Neural cell (in vitro differentiated cells): Measurements from ENCODE around the gene TSPEAR. TPM values are rescaled to one million over a fixed set of nuclear protein-coding genes. Genes with fewer than 3 reads are reported as not detected.

Experiments
- H2AFZ ChIP-seq: fragments of 200-600, 300-800 bp; sonication (generic), shearing (Covaris generic); 2 replicates; pipeline ENCODE4 v1.6.0; 2014; ENCODE audit warnings: low read depth, mild to moderate bottlenecking, antibody characterized with exemption, low read length, moderate library complexity
- H3F3A ChIP-seq: fragments of 200-600 bp; shearing (Covaris generic); 2 replicates; pipeline ENCODE4 v1.6.1; 2016; ENCODE audit warnings: mild to moderate bottlenecking, moderate library complexity, mixed read lengths, antibody characterized with exemption, low read length; ENCODE audit not compliant: insufficient read depth, poor library complexity, severe bottlenecking
- H3K27ac ChIP-seq: fragments of 200-600, 300-800 bp; sonication (generic), shearing (Covaris generic); 2 replicates; pipeline ENCODE4 v1.5.1; 2014; ENCODE audit warnings: mild to moderate bottlenecking, low read length, moderate library complexity
- H3K27me3 ChIP-seq: fragments of 300-800, 200-600 bp; sonication (generic), shearing (Covaris generic); 2 replicates; pipeline ENCODE4 v1.6.0; 2014; ENCODE audit warnings: mild to moderate bottlenecking, low read depth, low read length, moderate library complexity; ENCODE audit not compliant: insufficient read depth
- H3K36me3 ChIP-seq: fragments of 300-800, 200-600 bp; sonication (generic), shearing (Covaris generic); 2 replicates; pipeline ENCODE4 v1.5.1; 2014; ENCODE audit warnings: mild to moderate bottlenecking, antibody characterized with exemption, low read length, moderate library complexity; ENCODE audit not compliant: insufficient read depth
- H3K4me2 ChIP-seq: fragments of 300-800, 200-600 bp; sonication (generic), shearing (Covaris generic); 2 replicates; pipeline ENCODE4 v1.6.0; 2014; ENCODE audit warnings: mild to moderate bottlenecking, low read length
- H3K4me3 ChIP-seq: fragments of 300-800, 200-600 bp; sonication (generic), shearing (Covaris generic); 2 replicates; pipeline ENCODE4 v1.5.1; 2014; ENCODE audit warnings: mild to moderate bottlenecking, low read length, moderate library complexity
- H3K79me2 ChIP-seq: fragments of 200-600 bp; shearing (Covaris generic); replicated peaks from 2 replicates; pipeline ENCODE4 v1.6.0; 2014; ENCODE audit warnings: mild to moderate bottlenecking, low read length, moderate library complexity; ENCODE audit not compliant: insufficient read depth
- H3K9ac ChIP-seq: fragments of 300-800, 200-600 bp; sonication (generic), shearing (Covaris generic); 2 replicates; pipeline ENCODE4 v1.6.1; 2016; ENCODE audit warnings: mild to moderate bottlenecking, low read length, mixed read lengths
- H3K9me2 ChIP-seq: fragments of 200-600 bp; shearing (Covaris generic); 2 replicates; pipeline ENCODE4 v1.6.1; 2016; ENCODE audit warnings: mild to moderate bottlenecking, low read length, mixed read lengths; ENCODE audit not compliant: insufficient read depth
- H3K9me3 ChIP-seq: fragments of 200-600, 300-800 bp; sonication (generic), shearing (Covaris generic); 2 replicates; pipeline ENCODE4 v1.6.1; 2016; ENCODE audit warnings: mild to moderate bottlenecking, mixed run types, low read length, moderate library complexity, mixed read lengths
- H4K20me1 ChIP-seq: fragments of 200-600 bp; shearing (Covaris generic); 2 replicates; pipeline ENCODE4 v1.6.1; 2016; ENCODE audit warnings: mild to moderate bottlenecking, mixed run types; ENCODE audit not compliant: insufficient read depth
- EP300 ChIP-seq: fragments of 450-650 bp; conservative IDR thresholded peaks from 2 replicates; pipeline ENCODE4 v1.6.1; 2014; ENCODE audit warnings: antibody characterized with exemption, mild to moderate bottlenecking, moderate library complexity; ENCODE audit not compliant: poor library complexity, severe bottlenecking
- EZH2 ChIP-seq: fragments of 200-600, 300-800 bp; shearing (Covaris generic), sonication (generic); IDR thresholded peaks from 2 replicates; pipeline ENCODE4 v1.6.1; 2014; ENCODE audit warnings: antibody characterized with exemption, low read length, borderline replicate concordance, mild to moderate bottlenecking; ENCODE audit not compliant: insufficient read depth, poor library complexity, severe bottlenecking
- MXI1 ChIP-seq: fragments of 450-650 bp; conservative IDR thresholded peaks from 2 replicates; pipeline ENCODE4 v1.6.1; 2014; ENCODE audit warnings: antibody characterized with exemption, mild to moderate bottlenecking; ENCODE audit not compliant: poor library complexity, severe bottlenecking
- POLR2AphosphoS5 ChIP-seq: IDR thresholded peaks from 2 replicates; pipeline ENCODE4 v1.6.1; 2012
- RAD21 ChIP-seq: fragments of 450-650 bp; conservative IDR thresholded peaks from 2 replicates; pipeline ENCODE4 v1.6.1; 2014; ENCODE audit warnings: antibody characterized with exemption, mild to moderate bottlenecking, moderate library complexity
- SMC3 ChIP-seq: fragments of 450-650 bp; conservative IDR thresholded peaks from 2 replicates; pipeline ENCODE4 v1.6.1; 2014; ENCODE audit warnings: antibody characterized with exemption, mild to moderate bottlenecking, moderate library complexity; ENCODE audit not compliant: poor library complexity
- TAF1 ChIP-seq: IDR thresholded peaks from 2 replicates; pipeline ENCODE4 v1.6.1; 2012; ENCODE audit warnings: low read depth
- polyA plus RNA-seq: library from polyadenylated mRNA; depleted of rRNA; stranded (reverse); fragments of >200 nt; gene quantifications from 2 replicates; pipeline ENCODE4 v1.2.3, GENCODE V29; 2014
- TF ChIP-seq, protein P1 (sequence below): IDR thresholded peaks from 2 replicates; pipeline ENCODE4 v1.6.1; 2012; ENCODE audit warnings: borderline replicate concordance
- TF ChIP-seq, protein P2 (sequence below): fragments of 450-650 bp; IDR thresholded peaks from 2 replicates; pipeline ENCODE4 v1.5.1; 2014; ENCODE audit warnings: antibody characterized with exemption, mild to moderate bottlenecking, moderate library complexity; ENCODE audit not compliant: poor library complexity, severe bottlenecking

TSPEAR gene
- polyA plus RNA-seq, 1 donor from 2014 or later: 0.19 TPM

DNA sequence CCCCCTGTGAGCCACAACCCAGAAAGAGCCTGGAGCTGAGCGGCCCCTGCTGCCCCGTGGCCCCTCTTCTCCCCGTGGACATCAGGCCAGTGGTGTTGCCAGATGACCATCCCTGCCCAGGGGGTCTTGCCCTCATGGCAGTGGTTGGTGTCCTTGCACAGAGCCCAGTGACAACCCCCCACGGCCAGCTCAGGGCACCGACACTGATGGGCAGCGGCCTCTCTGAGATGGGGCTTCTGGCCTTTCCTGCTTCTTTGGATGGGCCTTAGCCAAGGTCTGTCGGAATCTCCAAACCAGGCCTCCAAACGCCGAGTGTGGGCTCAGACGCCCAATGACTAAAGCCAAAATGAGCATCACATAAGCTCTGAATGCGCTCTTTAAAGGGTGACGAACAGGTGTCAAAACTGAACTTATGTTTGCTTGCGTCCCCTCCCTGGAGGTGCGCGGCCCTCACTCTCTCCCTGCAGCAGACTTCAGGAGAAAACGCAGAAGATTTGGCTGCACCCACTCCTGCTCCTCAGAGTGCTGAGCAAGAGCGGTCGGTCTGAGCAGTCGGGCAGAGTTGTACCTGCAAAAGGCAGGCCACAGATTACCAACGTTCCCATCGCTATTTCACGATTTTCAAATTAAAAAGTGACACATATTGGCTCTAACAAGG is 48.4 kb upstream of the TSPEAR start:
- H3K9me3 ChIP-seq: no peaks in the 10 kb centered on the region
- no peaks in the 10 kb centered on the region for H3K27me3 ChIP-seq
- H3K36me3 ChIP-seq: no peaks in the 10 kb centered on the region
- H3F3A ChIP-seq: no peaks in the 10 kb centered on the region
- no peaks in the 10 kb centered on the region for H3K9me2 ChIP-seq
- no peaks in the 10 kb centered on the region for H4K20me1 ChIP-seq
- H3K27ac ChIP-seq: no peak overlapping the region
- H3K4me2 ChIP-seq: no peak overlapping the region
- TF ChIP-seq EZH2 (no peak), RAD21 (no peak), EP300 (no peak), MXI1 (no peak), POLR2AphosphoS5 (no peak), SMC3 (no peak)
- TF ChIP-seq, protein P1, sequence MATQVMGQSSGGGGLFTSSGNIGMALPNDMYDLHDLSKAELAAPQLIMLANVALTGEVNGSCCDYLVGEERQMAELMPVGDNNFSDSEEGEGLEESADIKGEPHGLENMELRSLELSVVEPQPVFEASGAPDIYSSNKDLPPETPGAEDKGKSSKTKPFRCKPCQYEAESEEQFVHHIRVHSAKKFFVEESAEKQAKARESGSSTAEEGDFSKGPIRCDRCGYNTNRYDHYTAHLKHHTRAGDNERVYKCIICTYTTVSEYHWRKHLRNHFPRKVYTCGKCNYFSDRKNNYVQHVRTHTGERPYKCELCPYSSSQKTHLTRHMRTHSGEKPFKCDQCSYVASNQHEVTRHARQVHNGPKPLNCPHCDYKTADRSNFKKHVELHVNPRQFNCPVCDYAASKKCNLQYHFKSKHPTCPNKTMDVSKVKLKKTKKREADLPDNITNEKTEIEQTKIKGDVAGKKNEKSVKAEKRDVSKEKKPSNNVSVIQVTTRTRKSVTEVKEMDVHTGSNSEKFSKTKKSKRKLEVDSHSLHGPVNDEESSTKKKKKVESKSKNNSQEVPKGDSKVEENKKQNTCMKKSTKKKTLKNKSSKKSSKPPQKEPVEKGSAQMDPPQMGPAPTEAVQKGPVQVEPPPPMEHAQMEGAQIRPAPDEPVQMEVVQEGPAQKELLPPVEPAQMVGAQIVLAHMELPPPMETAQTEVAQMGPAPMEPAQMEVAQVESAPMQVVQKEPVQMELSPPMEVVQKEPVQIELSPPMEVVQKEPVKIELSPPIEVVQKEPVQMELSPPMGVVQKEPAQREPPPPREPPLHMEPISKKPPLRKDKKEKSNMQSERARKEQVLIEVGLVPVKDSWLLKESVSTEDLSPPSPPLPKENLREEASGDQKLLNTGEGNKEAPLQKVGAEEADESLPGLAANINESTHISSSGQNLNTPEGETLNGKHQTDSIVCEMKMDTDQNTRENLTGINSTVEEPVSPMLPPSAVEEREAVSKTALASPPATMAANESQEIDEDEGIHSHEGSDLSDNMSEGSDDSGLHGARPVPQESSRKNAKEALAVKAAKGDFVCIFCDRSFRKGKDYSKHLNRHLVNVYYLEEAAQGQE: no peak
- H3K9ac ChIP-seq: no peak overlapping the region
- no peak overlapping the region for H3K4me3 ChIP-seq
- no peak overlapping the region for H2AFZ ChIP-seq
- no peaks in the 10 kb centered on the region for H3K79me2 ChIP-seq

DNA sequence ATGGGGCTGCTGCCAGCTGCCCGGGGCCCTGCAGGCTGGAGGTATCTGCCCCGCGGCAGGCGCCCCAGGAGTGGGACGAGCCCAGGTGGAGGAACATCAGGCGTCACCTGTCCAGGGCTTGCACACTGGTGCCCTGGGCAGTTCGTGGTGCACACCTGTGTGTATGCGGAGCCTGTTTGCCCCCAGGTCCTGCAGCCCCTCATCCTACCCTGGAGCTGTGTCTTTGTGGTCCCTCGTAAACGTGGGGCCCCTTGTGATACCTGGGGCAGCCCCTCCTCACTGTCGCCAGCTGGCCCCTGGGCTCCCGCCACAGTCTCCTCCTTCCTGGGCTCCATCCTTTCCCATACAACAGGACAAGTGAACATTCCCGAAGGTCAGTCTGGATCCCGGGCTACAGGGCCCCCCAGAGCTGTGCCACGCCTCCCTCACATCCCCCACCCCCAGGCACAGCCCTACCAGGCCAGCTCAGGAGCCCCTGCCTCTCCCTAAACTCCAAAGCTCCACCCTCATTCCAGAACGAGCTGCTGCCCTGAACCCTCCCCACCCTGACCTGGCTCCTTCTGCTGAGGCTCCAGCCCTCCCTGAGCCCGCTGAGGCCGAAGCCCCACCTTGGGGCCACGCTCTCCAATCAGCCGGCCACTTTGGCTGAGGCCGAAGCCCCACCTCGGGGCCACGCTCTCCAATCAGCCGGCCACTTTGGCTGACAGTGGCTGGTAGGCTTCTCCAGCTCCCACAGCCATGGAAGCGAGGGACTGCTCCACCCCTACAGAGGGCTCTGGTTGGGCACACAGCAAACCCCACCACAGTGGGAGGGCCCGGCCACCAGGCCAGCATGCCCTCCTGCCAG is 47.6 kb upstream of the TSPEAR start:
- Histone ChIP-seq H3K9me2 (no peaks in the 10 kb centered on the region), H4K20me1 (no peaks in the 10 kb centered on the region), H3K27ac (no peak overlapping the region), H3K9ac (no peak overlapping the region), H3K4me3 (no peak overlapping the region), H3K4me2 (no peak overlapping the region), H2AFZ (no peak overlapping the region), H3K36me3 (no peaks in the 10 kb centered on the region), H3K27me3 (no peaks in the 10 kb centered on the region), H3F3A (no peaks in the 10 kb centered on the region), H3K9me3 (no peaks in the 10 kb centered on the region), H3K79me2 (no peaks in the 10 kb centered on the region)
- TF ChIP-seq, protein P1: no peak
- TF ChIP-seq RAD21: no peak
- TF ChIP-seq, protein P2, sequence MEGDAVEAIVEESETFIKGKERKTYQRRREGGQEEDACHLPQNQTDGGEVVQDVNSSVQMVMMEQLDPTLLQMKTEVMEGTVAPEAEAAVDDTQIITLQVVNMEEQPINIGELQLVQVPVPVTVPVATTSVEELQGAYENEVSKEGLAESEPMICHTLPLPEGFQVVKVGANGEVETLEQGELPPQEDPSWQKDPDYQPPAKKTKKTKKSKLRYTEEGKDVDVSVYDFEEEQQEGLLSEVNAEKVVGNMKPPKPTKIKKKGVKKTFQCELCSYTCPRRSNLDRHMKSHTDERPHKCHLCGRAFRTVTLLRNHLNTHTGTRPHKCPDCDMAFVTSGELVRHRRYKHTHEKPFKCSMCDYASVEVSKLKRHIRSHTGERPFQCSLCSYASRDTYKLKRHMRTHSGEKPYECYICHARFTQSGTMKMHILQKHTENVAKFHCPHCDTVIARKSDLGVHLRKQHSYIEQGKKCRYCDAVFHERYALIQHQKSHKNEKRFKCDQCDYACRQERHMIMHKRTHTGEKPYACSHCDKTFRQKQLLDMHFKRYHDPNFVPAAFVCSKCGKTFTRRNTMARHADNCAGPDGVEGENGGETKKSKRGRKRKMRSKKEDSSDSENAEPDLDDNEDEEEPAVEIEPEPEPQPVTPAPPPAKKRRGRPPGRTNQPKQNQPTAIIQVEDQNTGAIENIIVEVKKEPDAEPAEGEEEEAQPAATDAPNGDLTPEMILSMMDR: no peak
- no peak for TF ChIP-seq MXI1
- TF ChIP-seq TAF1: no peak
- TF ChIP-seq EZH2: no peak
- no peak for TF ChIP-seq EP300
- no peak for TF ChIP-seq SMC3
- TF ChIP-seq POLR2AphosphoS5: no peak
